CD8-positive, alpha-beta memory T cell (primary cell): ENCODE results near the gene PIK3R3. TPM values are rescaled to one million over a fixed set of nuclear protein-coding genes. Genes with fewer than 3 reads are reported as not detected.

Experiments
- CTCF ChIA-PET: fragments of 350-600 bp; sonication (Branson Sonifier 250); formaldehyde crosslinking; loops from one replicate; lab custom pipeline; 2021; ENCODE audit warnings: antibody characterized with exemption; lab: Charles Lee
- POLR2A ChIA-PET: fragments of 350-600 bp; sonication (Branson Sonifier 250); formaldehyde crosslinking; loops from one replicate; lab custom pipeline; 2021; ENCODE audit warnings: antibody characterized with exemption; lab: Charles Lee
- DNase-seq, 5 donors: peaks; one replicate each; pipeline versions ENCODE4 v3.0.0 to v3.0.0-alpha.2; 2020 to 2022; ENCODE audit warnings: mixed read lengths in 1 of 5
- H3K27ac ChIP-seq: one replicate; pipeline ENCODE4 v1.7.0; 2013; ENCODE audit warnings: low read depth, mild to moderate bottlenecking, low read length, moderate library complexity
- H3K27me3 ChIP-seq: 2 replicates; pipeline ENCODE4 v1.7.0; 2013; ENCODE audit warnings: low read length, mild to moderate bottlenecking; ENCODE audit not compliant: insufficient read depth, poor library complexity, severe bottlenecking
- H3K36me3 ChIP-seq: 2 replicates; pipeline ENCODE4 v1.7.0; 2013; ENCODE audit warnings: mild to moderate bottlenecking, low read length, moderate library complexity; ENCODE audit not compliant: insufficient read depth
- H3K4me1 ChIP-seq: 2 replicates; pipeline ENCODE4 v1.7.0; 2013; ENCODE audit warnings: mild to moderate bottlenecking, low read length, moderate library complexity; ENCODE audit not compliant: insufficient read depth
- H3K4me3 ChIP-seq: 2 replicates; pipeline ENCODE4 v1.7.0; 2013; ENCODE audit warnings: mild to moderate bottlenecking, low read length
- H3K9me3 ChIP-seq: 2 replicates; pipeline ENCODE4 v1.7.0; 2013; ENCODE audit warnings: mild to moderate bottlenecking, low read length
- H3K27ac Mint-ChIP-seq, 8 donors: one replicate each; pipeline ENCODE4 v1.8.0; 2020 to 2021; ENCODE audit warnings: mixed read lengths in 8 of 8, mild to moderate bottlenecking in 6 of 8, inconsistent platforms in 3 of 8, moderate library complexity in 3 of 8
- H3K27me3 Mint-ChIP-seq, 2 donors: one replicate each; pipeline ENCODE4 v1.8.0; 2020 to 2021; ENCODE audit warnings: mixed read lengths in 2 of 2, mild to moderate bottlenecking in 1 of 2, moderate library complexity in 1 of 2
- H3K36me3 Mint-ChIP-seq, 3 donors: one replicate each; pipeline ENCODE4 v1.8.0; 2020 to 2021; ENCODE audit warnings: mixed read lengths in 3 of 3, inconsistent platforms in 1 of 3, mild to moderate bottlenecking in 1 of 3
- H3K4me1 Mint-ChIP-seq, 3 donors: one replicate each; pipeline ENCODE4 v1.8.0; 2020 to 2021; ENCODE audit warnings: mixed read lengths in 3 of 3, inconsistent platforms in 1 of 3, mild to moderate bottlenecking in 1 of 3
- H3K4me3 Mint-ChIP-seq, 7 donors: one replicate each; pipeline ENCODE4 v1.8.0; 2020 to 2021; ENCODE audit warnings: mixed read lengths in 7 of 7, mild to moderate bottlenecking in 6 of 7, moderate library complexity in 4 of 7, inconsistent platforms in 2 of 7
- H3K9me3 Mint-ChIP-seq, 5 donors: one replicate each; pipeline ENCODE4 v1.8.0; 2020 to 2022; ENCODE audit warnings: mixed read lengths in 5 of 5, mild to moderate bottlenecking in 3 of 5, moderate library complexity in 2 of 5, inconsistent platforms in 1 of 5
- polyA plus RNA-seq: library from polyadenylated mRNA; unstranded; fragments of 300-500 nt; fragmentation: Illumina TruSeq; gene quantifications from one replicate; pipeline ENCODE4 v1.2.3, GENCODE V29; 2021
- total RNA-seq, 2 experiments: library from RNA; stranded (reverse); gene quantifications; one replicate each; pipeline ENCODE4 v1.2.3, GENCODE V29; 2021

The PIK3R3 gene
- total and polyA plus RNA-seq, 3 experiments from 2014 or later = 3.3 to 4.7 (median 4.3) TPM

DNA sequence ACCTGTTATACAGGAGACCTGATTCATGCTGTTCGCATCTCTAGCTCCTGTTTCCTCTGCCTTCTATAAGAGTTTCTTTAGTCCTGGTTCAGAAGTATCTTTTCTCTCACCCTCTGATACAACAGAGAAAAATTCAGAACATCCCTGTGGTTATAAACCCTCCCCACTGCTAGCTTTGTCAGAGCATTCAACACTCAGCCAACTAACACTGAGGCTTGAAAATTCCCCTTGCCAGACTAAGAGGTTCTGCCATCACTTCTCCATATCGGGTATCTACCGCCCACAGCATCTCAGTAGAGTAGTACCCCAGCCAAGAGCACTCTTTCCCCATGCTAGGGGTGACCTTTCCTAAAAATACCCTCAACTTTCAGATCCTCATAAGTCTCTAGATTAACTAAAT lies 19.6 kb upstream of the PIK3R3 start:
- H3K9me3 ChIP-seq = no peaks in the 10 kb centered on the region
- H3K4me3 ChIP-seq = no peak overlapping the region
- no peak overlapping the region for H3K27ac ChIP-seq
- Mint-ChIP-seq H3K36me3 (no peaks in the 10 kb centered on the region), H3K27me3 (no peaks in the 10 kb centered on the region), H3K27ac (no peak overlapping the region), H3K4me1 (no peaks in the 10 kb centered on the region), H3K4me3 (no peak overlapping the region), H3K9me3 (no peaks in the 10 kb centered on the region)
- H3K27me3 ChIP-seq = no peaks in the 10 kb centered on the region
- DNase-seq = no peak
- POLR2A ChIA-PET = no interaction called here
- no peaks in the 10 kb centered on the region for H3K36me3 ChIP-seq
- H3K4me1 ChIP-seq = no peaks in the 10 kb centered on the region
- CTCF ChIA-PET = interaction anchor here (1.0 kb wide), 1 partner anchor 21 kb away, joined by 3 read pairs; no protein-coding TSS in a partner anchor

DNA sequence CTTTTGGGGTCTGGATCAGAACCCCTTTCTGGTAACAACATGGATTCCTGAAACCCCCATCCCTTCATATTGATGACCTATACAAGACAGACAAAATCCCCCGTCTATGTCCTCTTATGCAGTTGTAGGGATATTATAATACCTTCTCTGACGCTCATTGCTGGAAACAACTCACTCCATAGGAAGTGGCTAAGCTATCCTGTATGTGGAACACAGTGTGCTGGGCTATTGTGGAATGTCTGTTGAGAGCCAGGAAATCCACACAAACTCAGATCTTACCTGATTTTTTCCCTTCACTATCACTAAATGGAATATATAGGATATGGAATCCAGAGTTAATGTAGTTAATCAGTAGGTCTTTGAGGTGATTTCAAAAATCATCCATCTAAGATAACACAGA lies 17.7 kb upstream of the PIK3R3 start:
- DNase-seq = no peak
- Histone ChIP-seq H3K4me3 (no peak overlapping the region), H3K9me3 (no peaks in the 10 kb centered on the region), H3K27ac (no peak overlapping the region), H3K36me3 (no peaks in the 10 kb centered on the region), H3K27me3 (no peaks in the 10 kb centered on the region), H3K4me1 (no peaks in the 10 kb centered on the region)
- Mint-ChIP-seq H3K36me3 (no peaks in the 10 kb centered on the region), H3K4me3 (no peak overlapping the region), H3K27me3 (no peaks in the 10 kb centered on the region), H3K27ac (peak overlapping the region in 1 of 8 donors; percentile 43), H3K9me3 (no peaks in the 10 kb centered on the region), H3K4me1 (no peaks in the 10 kb centered on the region)
- POLR2A ChIA-PET = no interaction called here
- CTCF ChIA-PET = no interaction called here

DNA sequence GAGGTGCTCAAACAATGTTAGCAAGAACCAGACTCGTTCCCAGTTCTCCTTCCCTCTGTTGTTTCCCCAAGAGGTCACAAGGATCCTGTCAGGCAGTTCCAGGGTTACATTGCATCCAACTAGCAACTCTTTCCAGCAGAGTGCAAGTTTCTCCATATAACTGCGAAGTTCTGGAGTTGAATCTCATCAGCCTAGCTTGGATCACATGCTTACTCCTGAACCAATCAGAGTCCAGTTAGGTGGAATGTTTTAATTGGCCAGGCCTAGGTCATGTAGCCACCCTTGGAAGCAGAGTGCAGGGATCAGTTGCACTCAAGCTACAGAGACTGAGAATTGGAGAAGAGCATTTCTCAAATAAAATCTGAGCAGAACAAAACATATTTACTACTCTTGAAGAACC lies 15.9 kb upstream of the PIK3R3 start:
- POLR2A ChIA-PET = no interaction called here
- DNase-seq = no peak
- no peaks in the 10 kb centered on the region for H3K4me1 Mint-ChIP-seq
- H3K9me3 Mint-ChIP-seq = no peaks in the 10 kb centered on the region
- H3K4me1 ChIP-seq = no peaks in the 10 kb centered on the region
- H3K36me3 ChIP-seq = no peaks in the 10 kb centered on the region
- CTCF ChIA-PET = no interaction called here
- no peak overlapping the region for H3K4me3 Mint-ChIP-seq
- no peak overlapping the region for H3K27ac Mint-ChIP-seq
- no peaks in the 10 kb centered on the region for H3K9me3 ChIP-seq
- no peak overlapping the region for H3K4me3 ChIP-seq
- no peaks in the 10 kb centered on the region for H3K27me3 Mint-ChIP-seq
- no peak overlapping the region for H3K27ac ChIP-seq
- H3K27me3 ChIP-seq = no peaks in the 10 kb centered on the region
- no peaks in the 10 kb centered on the region for H3K36me3 Mint-ChIP-seq

- H3K27me3 ChIP-seq = no peaks in the 10 kb centered on the region
- H3K36me3 ChIP-seq = no peaks in the 10 kb centered on the region
- peaks cover 9 to 13% (median 10%) of the 10 kb centered on the region in 3 donors for H3K4me1 Mint-ChIP-seq
- no peak overlapping the region for H3K27ac ChIP-seq
- H3K4me3 ChIP-seq = no peak overlapping the region
- H3K27me3 Mint-ChIP-seq = peaks cover 4 to 17% of the 10 kb centered on the region in 2 donors
- POLR2A ChIA-PET = no interaction called here
- H3K9me3 ChIP-seq = no peaks in the 10 kb centered on the region
- peaks cover 0 to 5% (median 4%) of the 10 kb centered on the region in 3 donors for H3K36me3 Mint-ChIP-seq
- no peak for DNase-seq
- H3K4me3 Mint-ChIP-seq = no peak overlapping the region
- H3K27ac Mint-ChIP-seq = no peak overlapping the region
- CTCF ChIA-PET = no interaction called here
- peaks cover 5% of the 10 kb centered on the region for H3K4me1 ChIP-seq
- H3K9me3 Mint-ChIP-seq = no peaks in the 10 kb centered on the region
Measured at GRCh38 chr1:46137916-46138315, 5.5 kb upstream of the PIK3R3 start.

DNA sequence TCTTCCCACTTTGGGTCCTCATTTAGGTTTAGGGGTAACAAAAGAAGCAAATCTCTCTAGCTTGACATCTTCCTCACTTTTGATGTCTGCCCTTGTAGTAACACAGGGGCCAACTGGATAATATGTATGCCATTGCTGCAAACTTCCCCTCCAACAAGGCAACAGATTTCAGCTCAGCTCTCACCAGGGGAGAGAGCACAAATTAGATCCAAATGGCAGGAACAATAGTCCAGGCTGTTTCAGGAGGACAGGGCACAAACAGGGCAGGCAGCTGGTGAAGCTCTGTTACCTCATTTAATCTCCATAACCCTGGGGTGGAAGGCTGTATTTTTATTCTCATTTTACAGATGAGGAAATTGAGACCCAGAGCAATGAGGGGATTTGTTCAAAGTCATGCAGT lies 4.3 kb upstream of the PIK3R3 start:
- peaks cover 10% of the 10 kb centered on the region for H3K4me1 ChIP-seq
- CTCF ChIA-PET = interaction anchor here (1.5 kb wide), 1 partner anchor 9 kb away, joined by 3 read pairs; no protein-coding TSS in a partner anchor
- H3K36me3 ChIP-seq = no peaks in the 10 kb centered on the region
- H3K9me3 Mint-ChIP-seq = no peaks in the 10 kb centered on the region
- POLR2A ChIA-PET = no interaction called here
- H3K27ac ChIP-seq = no peak overlapping the region
- H3K27me3 Mint-ChIP-seq = peaks cover 7 to 22% of the 10 kb centered on the region in 2 donors
- peaks cover 6% of the 10 kb centered on the region for H3K27me3 ChIP-seq
- peak overlapping the region in 1 of 7 donors; percentile 66 for H3K4me3 Mint-ChIP-seq
- H3K9me3 ChIP-seq = no peaks in the 10 kb centered on the region
- H3K27ac Mint-ChIP-seq = no peak overlapping the region
- H3K4me3 ChIP-seq = no peak overlapping the region
- no peak for DNase-seq
- H3K4me1 Mint-ChIP-seq = peaks cover 16 to 21% (median 19%) of the 10 kb centered on the region in 3 donors
- peaks cover 0 to 11% (median 5%) of the 10 kb centered on the region in 3 donors for H3K36me3 Mint-ChIP-seq

- H3K4me3 Mint-ChIP-seq = peak overlapping the region in 1 of 7 donors; percentile 19
- Histone ChIP-seq H3K4me3 (no peak overlapping the region), H3K27ac (no peak overlapping the region), H3K9me3 (no peaks in the 10 kb centered on the region), H3K36me3 (no peaks in the 10 kb centered on the region), H3K4me1 (peaks cover 17% of the 10 kb centered on the region), H3K27me3 (peaks cover 24% of the 10 kb centered on the region)
- DNase-seq = no peak
- ChIA-PET CTCF (no interaction called here), POLR2A (no interaction called here)
- H3K36me3 Mint-ChIP-seq = peaks cover 0 to 11% (median 0%) of the 10 kb centered on the region in 3 donors
- H3K9me3 Mint-ChIP-seq = no peaks in the 10 kb centered on the region
- peaks cover 14 to 35% of the 10 kb centered on the region in 2 donors for H3K27me3 Mint-ChIP-seq
- no peak overlapping the region for H3K27ac Mint-ChIP-seq
- H3K4me1 Mint-ChIP-seq = peaks cover 27 to 40% (median 35%) of the 10 kb centered on the region in 3 donors
Measured at GRCh38 chr1:46134660-46135331, 2.4 kb upstream of the PIK3R3 start.

GRCh38 chr1:46133781-46134350 lies 1.4 kb upstream of the PIK3R3 start:
- Mint-ChIP-seq H3K9me3 (no peaks in the 10 kb centered on the region), H3K36me3 (peaks cover 0 to 11% (median 0%) of the 10 kb centered on the region in 3 donors), H3K4me1 (peaks cover 27 to 40% (median 35%) of the 10 kb centered on the region in 3 donors), H3K27me3 (peaks cover 14 to 38% of the 10 kb centered on the region in 2 donors), H3K4me3 (peak overlapping the region; percentile 94 to 100 (median 99)), H3K27ac (peak overlapping the region in 6 of 8 donors; percentile 40 to 99 (median 97))
- POLR2A ChIA-PET = no interaction called here
- H3K27me3 ChIP-seq = peaks cover 25% of the 10 kb centered on the region
- H3K4me3 ChIP-seq = peak overlapping the region; percentile 81
- no peaks in the 10 kb centered on the region for H3K36me3 ChIP-seq
- peak overlapping the region; percentile 90 for H3K27ac ChIP-seq
- peaks cover 17% of the 10 kb centered on the region for H3K4me1 ChIP-seq
- DNase-seq = no peak
- no peaks in the 10 kb centered on the region for H3K9me3 ChIP-seq
- CTCF ChIA-PET = no interaction called here

GRCh38 chr1:46133181-46133658 lies 791 bp upstream of the PIK3R3 start:
- CTCF ChIA-PET = interaction anchor here (1.2 kb wide), 1 partner anchor 9 kb away, joined by 5 read pairs; no protein-coding TSS in a partner anchor
- Histone ChIP-seq H3K27ac (peak overlapping the region; percentile 90), H3K9me3 (no peaks in the 10 kb centered on the region), H3K4me1 (peaks cover 17% of the 10 kb centered on the region), H3K36me3 (no peaks in the 10 kb centered on the region), H3K27me3 (peaks cover 25% of the 10 kb centered on the region), H3K4me3 (peak overlapping the region; percentile 81)
- Mint-ChIP-seq H3K27me3 (peaks cover 17 to 36% of the 10 kb centered on the region in 2 donors), H3K4me1 (peaks cover 27 to 40% (median 35%) of the 10 kb centered on the region in 3 donors), H3K9me3 (no peaks in the 10 kb centered on the region), H3K4me3 (peak overlapping the region; percentile 94 to 100 (median 99)), H3K36me3 (peaks cover 0 to 11% (median 0%) of the 10 kb centered on the region in 3 donors), H3K27ac (peak overlapping the region; percentile 94 to 100 (median 98))
- POLR2A ChIA-PET = no interaction called here
- DNase-seq = no peak
